Bronchial epithelial cell (primary cell): ENCODE data around the gene DISC1. TPM values are rescaled to one million over a fixed set of nuclear protein-coding genes. Genes with fewer than 3 reads are reported as not detected.

Experiments
- DNase-seq: peaks from one replicate; pipeline ENCODE4 v3.0.0-alpha.2; 2010; ENCODE audit warnings: low read depth
- FAIRE-seq: peaks from 2 replicates; lab custom pipeline; 2011; peaks lifted over from hg19 to GRCh38; lab: Jason Lieb, UNC
- H3K27me3 ChIP-seq: 2 replicates; pipeline ENCODE4 v1.5.1; 2011; ENCODE audit warnings: low read length; ENCODE audit not compliant: control insufficient read depth, insufficient read depth
- H3K36me3 ChIP-seq: 2 replicates; pipeline ENCODE4 v1.5.1; 2011; ENCODE audit warnings: low read length; ENCODE audit not compliant: control insufficient read depth, insufficient read depth
- H3K4me3 ChIP-seq: 2 replicates; pipeline ENCODE4 v1.5.1; 2011; ENCODE audit warnings: mild to moderate bottlenecking, low read depth, low read length, control low read depth
- total RNA-seq: library from RNA; depleted of rRNA; stranded (reverse); fragments of >200 nt; gene quantifications from 2 replicates; pipeline ENCODE4 v1.2.1, GENCODE V29; 2014
- TF ChIP-seq, protein P1 (sequence below): IDR thresholded peaks from 2 replicates; pipeline ENCODE4 v1.5.1; 2011; ENCODE audit warnings: mild to moderate bottlenecking, moderate library complexity, low read length, control low read depth, inconsistent platforms; ENCODE audit not compliant: insufficient read depth, severe bottlenecking

DISC1 gene
- total RNA-seq, 1 donor from 2014 or later, result 0.79 TPM

DNA sequence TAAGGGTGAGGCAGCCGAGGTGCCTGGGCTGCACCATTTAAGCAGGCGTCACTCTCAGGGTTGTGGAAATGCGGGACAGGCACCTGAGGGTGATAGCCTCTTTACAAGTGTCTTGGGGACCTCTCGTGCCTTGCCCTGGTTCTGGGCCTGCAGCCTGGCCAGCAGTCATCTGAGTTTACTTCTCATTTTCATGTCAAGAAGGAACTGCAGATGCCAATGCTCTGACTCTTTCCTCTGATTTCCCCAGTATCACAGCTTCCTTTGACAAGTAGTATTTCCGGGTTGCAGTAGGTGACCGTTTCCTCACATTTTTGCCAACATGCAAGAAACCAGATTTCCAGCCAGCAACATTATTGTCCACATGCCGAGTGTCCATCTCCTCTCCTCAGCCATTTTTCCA, 286.9 kb downstream of the DISC1 start:
- Histone ChIP-seq H3K36me3 (no peaks in the 10 kb centered on the region), H3K27me3 (peaks cover 2% of the 10 kb centered on the region), H3K4me3 (no peak overlapping the region)
- FAIRE-seq (no peak), DNase-seq (no peak)
- TF ChIP-seq, protein P1, sequence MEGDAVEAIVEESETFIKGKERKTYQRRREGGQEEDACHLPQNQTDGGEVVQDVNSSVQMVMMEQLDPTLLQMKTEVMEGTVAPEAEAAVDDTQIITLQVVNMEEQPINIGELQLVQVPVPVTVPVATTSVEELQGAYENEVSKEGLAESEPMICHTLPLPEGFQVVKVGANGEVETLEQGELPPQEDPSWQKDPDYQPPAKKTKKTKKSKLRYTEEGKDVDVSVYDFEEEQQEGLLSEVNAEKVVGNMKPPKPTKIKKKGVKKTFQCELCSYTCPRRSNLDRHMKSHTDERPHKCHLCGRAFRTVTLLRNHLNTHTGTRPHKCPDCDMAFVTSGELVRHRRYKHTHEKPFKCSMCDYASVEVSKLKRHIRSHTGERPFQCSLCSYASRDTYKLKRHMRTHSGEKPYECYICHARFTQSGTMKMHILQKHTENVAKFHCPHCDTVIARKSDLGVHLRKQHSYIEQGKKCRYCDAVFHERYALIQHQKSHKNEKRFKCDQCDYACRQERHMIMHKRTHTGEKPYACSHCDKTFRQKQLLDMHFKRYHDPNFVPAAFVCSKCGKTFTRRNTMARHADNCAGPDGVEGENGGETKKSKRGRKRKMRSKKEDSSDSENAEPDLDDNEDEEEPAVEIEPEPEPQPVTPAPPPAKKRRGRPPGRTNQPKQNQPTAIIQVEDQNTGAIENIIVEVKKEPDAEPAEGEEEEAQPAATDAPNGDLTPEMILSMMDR, result no peak

DNA sequence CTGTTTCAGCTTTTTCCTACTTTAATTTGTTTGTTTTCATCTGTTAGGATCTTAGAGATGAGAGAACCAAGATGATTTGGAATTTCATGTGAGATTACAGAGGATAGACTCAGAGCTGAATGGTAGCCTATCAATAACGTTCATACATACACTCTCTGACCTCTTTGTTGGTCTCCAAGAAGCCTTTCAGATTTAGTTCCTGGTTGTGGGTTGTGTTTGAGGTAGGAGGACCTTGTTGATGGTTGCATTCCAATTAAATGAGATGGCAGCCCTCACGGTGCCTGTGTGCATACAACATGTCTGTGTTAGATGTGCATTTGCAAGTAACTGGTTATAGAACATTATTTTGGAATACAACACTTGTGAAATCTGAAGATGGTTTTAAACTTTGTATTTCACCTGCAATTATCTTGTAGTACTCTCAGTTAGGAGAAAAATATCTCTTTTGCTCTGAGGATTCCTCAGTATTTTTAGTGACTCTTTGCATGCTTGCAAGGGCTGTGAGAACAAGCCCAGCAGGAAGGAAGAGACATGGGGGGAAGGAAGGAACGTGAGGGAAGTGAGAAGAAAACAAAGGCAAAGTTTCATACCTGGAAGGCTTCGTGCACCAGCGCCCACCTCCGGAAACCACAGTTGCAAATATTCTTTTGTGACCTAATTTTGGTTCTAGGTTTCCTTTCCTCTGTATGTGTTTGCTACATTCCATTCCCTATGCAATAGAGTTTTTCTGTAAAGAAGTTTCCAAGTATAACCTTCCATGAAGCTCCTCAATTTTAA, 291.8 kb downstream of the DISC1 start:
- Histone ChIP-seq H3K4me3 (no peak overlapping the region), H3K36me3 (no peaks in the 10 kb centered on the region), H3K27me3 (no peaks in the 10 kb centered on the region)
- DNase-seq (peak; percentile 80), FAIRE-seq (no peak)
- TF ChIP-seq, protein P1, result no peak

DNA sequence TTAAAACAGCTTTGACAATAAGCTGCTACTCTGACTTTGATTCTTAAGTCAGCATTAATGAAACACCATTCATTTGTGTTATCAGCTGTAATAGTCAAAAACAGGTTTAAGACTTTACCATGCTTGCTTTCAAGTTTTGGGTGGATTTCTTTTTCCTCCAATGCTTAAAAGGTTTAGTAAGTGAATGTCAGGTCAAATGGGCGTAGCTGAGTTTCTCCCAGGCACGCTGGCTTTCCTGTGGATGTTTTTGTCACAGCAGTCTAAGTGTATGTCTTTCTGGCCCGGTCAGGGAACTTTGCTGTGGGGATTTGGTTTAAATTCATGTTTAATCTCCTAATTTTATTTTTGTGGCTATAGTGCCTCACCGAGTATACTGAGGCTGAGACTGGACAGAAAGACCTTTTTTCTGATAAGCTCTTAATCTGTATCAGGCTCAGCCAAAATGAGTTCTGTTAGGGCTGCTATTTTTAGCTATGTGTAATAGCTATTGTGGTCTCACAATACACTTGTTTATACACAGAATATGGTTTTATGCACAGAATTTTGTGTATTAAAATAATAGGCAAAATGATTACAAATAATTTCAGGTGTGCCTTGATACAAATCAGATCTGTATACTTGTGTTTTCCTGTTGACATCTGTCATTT, 292.8 kb downstream of the DISC1 start:
- TF ChIP-seq, protein P1, result no peak
- FAIRE-seq (no peak), DNase-seq (no peak)
- Histone ChIP-seq H3K36me3 (no peaks in the 10 kb centered on the region), H3K27me3 (no peaks in the 10 kb centered on the region), H3K4me3 (no peak overlapping the region)

DNA sequence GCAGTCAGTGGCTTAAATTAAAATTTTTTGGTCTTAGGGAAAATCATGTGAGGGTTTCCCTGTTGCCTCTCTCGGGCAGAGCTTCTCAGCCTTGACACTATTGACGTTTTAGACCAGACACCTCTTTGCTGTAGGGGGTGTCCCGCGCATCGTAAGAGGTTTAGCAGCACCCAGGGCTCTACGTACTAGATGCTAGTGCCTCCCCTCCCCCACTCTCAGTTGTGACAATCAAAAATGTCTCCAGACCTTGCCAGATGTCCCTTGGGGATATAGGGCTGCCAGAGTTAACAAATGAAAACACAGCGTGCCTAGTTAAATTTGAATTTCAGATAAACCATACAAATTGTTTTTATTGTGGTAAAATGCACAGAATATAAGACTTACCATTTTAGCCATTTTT, 293.3 kb downstream of the DISC1 start:
- no peak overlapping the region for H3K4me3 ChIP-seq
- TF ChIP-seq, protein P1, result no peak
- FAIRE-seq (no peak), DNase-seq (no peak)
- no peaks in the 10 kb centered on the region for H3K27me3 ChIP-seq
- no peaks in the 10 kb centered on the region for H3K36me3 ChIP-seq

DNA sequence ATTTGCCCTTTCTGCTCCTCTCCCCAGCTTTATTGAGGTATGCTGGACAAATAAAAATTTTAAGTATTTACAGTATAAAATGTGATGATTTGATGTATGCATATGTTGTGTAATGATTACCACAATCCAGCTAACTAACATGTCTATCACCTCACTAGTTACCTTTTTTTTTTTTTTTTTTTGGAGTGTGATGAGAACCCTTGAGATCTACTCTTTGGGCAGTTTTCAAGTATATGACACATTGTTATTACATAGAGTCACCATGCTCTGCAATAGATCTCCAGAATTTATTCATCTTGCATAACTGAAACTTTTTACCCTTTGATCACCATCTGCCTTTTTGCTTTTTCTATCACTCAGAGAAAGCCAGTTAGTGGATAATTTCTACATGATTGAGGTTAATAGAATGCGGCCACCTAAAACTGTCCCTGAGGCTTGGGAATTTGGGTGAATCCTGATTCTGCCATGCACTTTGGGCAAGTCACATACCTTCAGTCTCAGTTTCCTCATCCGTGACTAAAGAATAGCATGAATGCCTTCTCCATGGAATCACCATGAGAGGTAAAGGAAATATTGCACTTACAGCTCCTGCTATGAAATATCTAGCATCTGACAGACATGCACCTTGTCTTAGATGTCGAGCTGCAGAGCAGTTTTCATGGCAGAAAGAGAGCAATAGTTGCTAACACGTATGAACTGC, 295.2 kb downstream of the DISC1 start:
- Histone ChIP-seq H3K36me3 (no peaks in the 10 kb centered on the region), H3K27me3 (no peaks in the 10 kb centered on the region), H3K4me3 (no peak overlapping the region)
- FAIRE-seq (no peak), DNase-seq (peak; percentile 15)
- TF ChIP-seq, protein P1, result no peak
